ENCODE measurements around the gene PCCA. TPM values are rescaled to one million over a fixed set of nuclear protein-coding genes. Genes with fewer than 3 reads are reported as not detected.
A peak's percentile ranks its signal among the peaks of the same experiment; 100 is the strongest.

PCCA gene
- polyA plus RNA-seq, 1 experiment: 22.6 TPM

- ChIA-PET POLR2A (no interaction called here), CTCF (no interaction called here)
- no peak for DNase-seq (ENCODE audit: low read depth, low spot score)
- Histone ChIP-seq H3K27ac (ENCODE audit: low read depth, low read length) (no peak overlapping the region), H3K4me3 (ENCODE audit: low read depth, low read length) (no peak overlapping the region), H3K27me3 (ENCODE audit: control insufficient read depth, insufficient read depth, low read length) (peaks cover 2% of the 10 kb centered on the region), H3K9me3 (ENCODE audit: control insufficient read depth, insufficient read depth, low read length) (no peaks in the 10 kb centered on the region)
- TF ChIP-seq CTCF (IDR thresholded peaks at IDR 0.05; ENCODE audit: low read depth, low read length): no peak
Observed at GRCh38 chr13:100552755-100553154, 463.9 kb downstream of the PCCA start.

GRCh38 chr13:100559886-100560285 is 471.0 kb downstream of the PCCA start:
- no peak overlapping the region for H3K4me3 ChIP-seq (ENCODE audit: low read depth, low read length)
- TF ChIP-seq CTCF (IDR thresholded peaks at IDR 0.05; ENCODE audit: low read depth, low read length): no peak
- no peak overlapping the region for H3K27ac ChIP-seq (ENCODE audit: low read depth, low read length)
- CTCF ChIA-PET: interaction anchor here (0.6 to 2.9 kb wide), 4 partner anchors 14 to 904 kb away, joined by 3 to 18 read pairs (median 4); no protein-coding TSS in a partner anchor
- DNase-seq (ENCODE audit: low read depth, low spot score): no peak
- H3K27me3 ChIP-seq (ENCODE audit: control insufficient read depth, insufficient read depth, low read length): no peaks in the 10 kb centered on the region
- POLR2A ChIA-PET: no interaction called here
- no peaks in the 10 kb centered on the region for H3K9me3 ChIP-seq (ENCODE audit: control insufficient read depth, insufficient read depth, low read length)

GRCh38 chr13:100560498-100561157 is 471.7 kb downstream of the PCCA start:
- CTCF ChIA-PET: interaction anchor here (1.1 to 2.9 kb wide), 3 partner anchors 13 to 904 kb away, joined by 3 to 18 read pairs (median 4); no protein-coding TSS in a partner anchor
- POLR2A ChIA-PET: no interaction called here
- H3K4me3 ChIP-seq (ENCODE audit: low read depth, low read length): no peak overlapping the region
- peaks cover 1% of the 10 kb centered on the region for H3K9me3 ChIP-seq (ENCODE audit: control insufficient read depth, insufficient read depth, low read length)
- TF ChIP-seq CTCF (IDR thresholded peaks at IDR 0.05; ENCODE audit: low read depth, low read length): no peak
- H3K27ac ChIP-seq (ENCODE audit: low read depth, low read length): peak overlapping the region; percentile 11
- DNase-seq (ENCODE audit: low read depth, low spot score): no peak
- no peaks in the 10 kb centered on the region for H3K27me3 ChIP-seq (ENCODE audit: control insufficient read depth, insufficient read depth, low read length)

GRCh38 chr13:100561158-100561499 is 472.2 kb downstream of the PCCA start:
- TF ChIP-seq CTCF (IDR thresholded peaks at IDR 0.05; ENCODE audit: low read depth, low read length): no peak
- ChIA-PET CTCF (interaction anchor here (1.1 to 2.9 kb wide), 3 partner anchors 12 to 905 kb away, joined by 3 to 18 read pairs (median 4); no protein-coding TSS in a partner anchor), POLR2A (no interaction called here)
- Histone ChIP-seq H3K4me3 (ENCODE audit: low read depth, low read length) (no peak overlapping the region), H3K27me3 (ENCODE audit: control insufficient read depth, insufficient read depth, low read length) (no peaks in the 10 kb centered on the region), H3K27ac (ENCODE audit: low read depth, low read length) (no peak overlapping the region), H3K9me3 (ENCODE audit: control insufficient read depth, insufficient read depth, low read length) (peaks cover 5% of the 10 kb centered on the region)
- no peak for DNase-seq (ENCODE audit: low read depth, low spot score)

- CTCF ChIA-PET: interaction anchor here (1.9 to 2.9 kb wide), 2 partner anchors 12 to 905 kb away, joined by 4 to 18 read pairs; no protein-coding TSS in a partner anchor
- POLR2A ChIA-PET: no interaction called here
Observed at GRCh38 chr13:100561599-100562204, 472.8 kb downstream of the PCCA start.

More at GRCh38 chr13:100561599-100562204, 472.8 kb downstream of the PCCA start:
- TF ChIP-seq CTCF (IDR thresholded peaks at IDR 0.05; ENCODE audit: low read depth, low read length): no peak
- Histone ChIP-seq H3K27me3 (ENCODE audit: control insufficient read depth, insufficient read depth, low read length) (no peaks in the 10 kb centered on the region), H3K27ac (ENCODE audit: low read depth, low read length) (no peak overlapping the region), H3K9me3 (ENCODE audit: control insufficient read depth, insufficient read depth, low read length) (peaks cover 5% of the 10 kb centered on the region), H3K4me3 (ENCODE audit: low read depth, low read length) (no peak overlapping the region)
- DNase-seq (ENCODE audit: low read depth, low spot score): no peak

Measured in AG04450 (cell line).